Activated CD4-positive, alpha-beta T cell treated with anti-CD3 and anti-CD28 coated beads for 36 hours (primary cell): ENCODE data around the gene PSMA7. TPM values are rescaled to one million over a fixed set of nuclear protein-coding genes. Genes with fewer than 3 reads are reported as not detected.

Source experiments
- ATAC-seq: fragments of 200-7000 bp; cut with Tn5 transposase; one replicate; pipeline ENCODE4 v1.10.0; 2021; ENCODE audit warnings: mild to moderate bottlenecking, moderate library complexity
- CTCF ChIA-PET: fragments of 350-600 bp; sonication (Branson Sonifier 250); formaldehyde crosslinking; loops from one replicate; lab custom pipeline; 2021; ENCODE audit warnings: antibody characterized with exemption; lab: Charles Lee
- POLR2A ChIA-PET: fragments of 350-600 bp; sonication (Branson Sonifier 250); formaldehyde crosslinking; loops from one replicate; lab custom pipeline; 2021; ENCODE audit warnings: antibody characterized with exemption, inconsistent platforms; lab: Charles Lee
- DNase-seq: peaks from one replicate; pipeline ENCODE4 v3.0.0-alpha.2; 2020
- H3K27ac Mint-ChIP-seq: one replicate; pipeline ENCODE4 v1.8.0; 2021; ENCODE audit warnings: mixed read lengths
- H3K27me3 Mint-ChIP-seq: one replicate; pipeline ENCODE4 v1.8.0; 2021; ENCODE audit warnings: mixed read lengths
- H3K36me3 Mint-ChIP-seq: one replicate; pipeline ENCODE4 v1.8.0; 2021; ENCODE audit warnings: low read depth, mixed read lengths
- H3K4me1 Mint-ChIP-seq: one replicate; pipeline ENCODE4 v1.8.0; 2021; ENCODE audit warnings: mixed read lengths
- H3K4me3 Mint-ChIP-seq: one replicate; pipeline ENCODE4 v1.8.0; 2021; ENCODE audit warnings: mild to moderate bottlenecking, moderate library complexity, mixed read lengths
- H3K9me3 Mint-ChIP-seq: one replicate; pipeline ENCODE4 v1.8.0; 2021; ENCODE audit warnings: low read depth, mixed read lengths
- intact Hi-C, 2 experiments: fragments of 100-400 bp; cut with DNase I in 1 of 2; cut with micrococcal nuclease in 1 of 2; formaldehyde crosslinking; loops; one replicate each; pipeline versions ENCODE4 v1.14.2 to v1.15.1; 2022 to 2024; cut with DNase I, micrococcal nuclease
- total RNA-seq, 2 experiments: library from RNA; stranded (reverse); gene quantifications; one replicate each; pipeline ENCODE4 v1.2.3, GENCODE V29; 2021

PSMA7 gene
- total RNA-seq, 2 experiments from 2014 or later: 208 to 296 TPM

DNA sequence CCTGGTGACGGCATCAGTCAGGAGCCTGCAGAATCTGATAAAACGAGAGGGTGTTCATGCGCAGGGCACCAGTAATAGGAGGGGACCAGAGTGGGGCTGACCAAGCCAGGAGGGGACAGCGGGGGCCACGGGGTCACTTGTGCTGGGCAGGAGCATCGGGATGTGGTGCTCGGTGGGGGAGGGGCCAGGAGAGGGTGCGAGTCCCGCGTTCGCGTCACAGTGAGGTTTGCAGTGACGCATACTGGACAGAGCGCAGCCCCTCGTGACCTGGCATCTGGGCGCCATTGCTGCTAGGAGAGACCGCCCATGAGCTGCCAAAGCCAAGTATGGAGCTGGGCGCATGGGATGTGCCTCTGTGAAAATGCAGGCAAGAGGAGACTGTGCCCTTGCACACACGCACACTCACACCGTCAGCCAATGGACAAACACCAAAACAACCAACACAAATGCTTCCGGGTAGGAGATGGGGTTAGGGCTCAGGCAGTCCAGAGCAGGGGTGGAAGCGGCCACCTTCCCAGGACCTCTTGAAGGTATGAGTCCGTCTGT, 25.8 kb upstream of the PSMA7 start:
- ATAC-seq (no peak), DNase-seq (no peak)
- Mint-ChIP-seq H3K27ac (no peak overlapping the region), H3K9me3 (no peaks in the 10 kb centered on the region), H3K4me3 (no peak overlapping the region), H3K27me3 (no peaks in the 10 kb centered on the region), H3K36me3 (peaks cover 21% of the 10 kb centered on the region), H3K4me1 (no peaks in the 10 kb centered on the region)
- CTCF ChIA-PET: interaction anchor here (0.7 kb wide), 1 partner anchor 38 kb away, joined by 3 read pairs; no protein-coding TSS in a partner anchor
- intact Hi-C loops: no loop called here
- POLR2A ChIA-PET: no interaction called here

DNA sequence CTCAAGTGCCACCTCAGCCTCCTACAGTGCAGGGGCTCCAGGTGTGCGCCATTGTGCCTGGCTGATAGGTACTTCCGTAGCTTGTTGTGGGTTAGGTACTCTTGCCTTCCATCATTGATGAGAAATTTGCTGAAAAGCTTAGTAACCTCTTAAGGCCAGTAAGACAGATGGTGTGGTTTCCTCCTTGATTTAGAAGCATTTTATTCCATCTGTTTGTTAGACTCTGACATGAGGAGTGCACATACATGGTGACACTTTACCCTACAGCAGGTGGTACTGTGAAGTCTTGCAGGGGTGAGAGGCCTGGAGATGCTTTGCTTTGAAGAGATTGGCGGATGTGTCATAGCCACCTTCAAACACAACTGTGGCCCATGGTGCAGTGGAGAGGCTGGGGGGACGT, 24.9 kb upstream of the PSMA7 start:
- Mint-ChIP-seq H3K27me3 (no peaks in the 10 kb centered on the region), H3K4me3 (no peak overlapping the region), H3K36me3 (peaks cover 20% of the 10 kb centered on the region), H3K4me1 (no peaks in the 10 kb centered on the region), H3K9me3 (no peaks in the 10 kb centered on the region), H3K27ac (no peak overlapping the region)
- no peak for ATAC-seq
- no peak for DNase-seq
- intact Hi-C loops: no loop called here
- POLR2A ChIA-PET: no interaction called here
- CTCF ChIA-PET: no interaction called here

DNA sequence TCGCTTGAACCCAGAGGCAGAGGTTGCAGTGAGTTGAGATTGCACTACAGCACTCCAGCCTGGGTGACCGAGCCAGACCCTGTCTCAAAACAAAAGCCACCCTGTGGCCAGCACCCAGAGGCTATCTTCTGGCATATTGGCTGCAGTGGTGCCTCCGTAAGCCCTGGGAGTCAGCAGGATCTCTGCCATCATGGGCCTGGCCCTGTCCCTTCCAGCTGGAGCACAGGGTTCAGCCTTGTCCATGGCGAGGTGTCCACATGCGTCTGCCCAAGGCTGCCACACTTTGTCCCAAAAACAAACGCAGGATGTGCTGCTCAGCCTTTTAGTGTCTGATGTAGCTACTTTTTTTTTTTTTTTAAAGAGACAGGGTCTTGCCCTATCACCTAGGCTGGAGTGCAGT, 24.3 kb upstream of the PSMA7 start:
- Mint-ChIP-seq H3K9me3 (no peaks in the 10 kb centered on the region), H3K4me1 (no peaks in the 10 kb centered on the region), H3K4me3 (no peak overlapping the region), H3K27me3 (no peaks in the 10 kb centered on the region), H3K36me3 (peaks cover 22% of the 10 kb centered on the region), H3K27ac (no peak overlapping the region)
- DNase-seq (no peak), ATAC-seq (no peak)
- POLR2A ChIA-PET: no interaction called here
- CTCF ChIA-PET: no interaction called here
- intact Hi-C loops: no loop called here

DNA sequence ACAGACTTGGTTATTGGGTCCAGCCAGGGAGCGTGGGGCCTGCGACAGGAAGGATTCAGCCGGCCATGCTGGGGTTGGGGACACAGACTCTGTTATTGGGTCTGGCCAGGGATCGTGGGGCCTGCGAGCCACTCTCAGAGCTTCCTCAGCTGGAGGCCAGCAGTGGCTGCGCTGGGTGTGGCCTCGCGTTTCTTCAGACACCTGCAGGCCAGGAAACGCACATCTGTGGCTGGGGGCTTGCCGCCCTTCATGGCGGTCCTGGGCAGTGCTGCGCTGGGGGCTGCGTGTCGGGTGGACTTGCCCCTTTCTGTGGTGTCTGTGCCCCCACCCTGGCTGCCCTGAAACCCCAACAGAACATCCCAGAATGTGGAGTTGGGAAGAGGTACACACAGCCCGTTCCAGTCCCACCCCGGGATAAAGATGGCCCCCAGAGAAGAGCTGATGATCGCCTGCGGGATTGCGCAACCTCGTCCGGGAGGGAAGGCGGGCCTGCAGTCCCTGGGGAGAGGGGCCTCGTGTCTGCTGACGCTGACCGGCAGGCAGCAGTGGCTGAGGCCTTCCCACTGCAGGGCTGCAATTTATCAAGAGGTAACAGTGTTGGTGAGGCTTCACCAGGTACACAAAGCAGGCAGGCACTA, 22.7 kb upstream of the PSMA7 start:
- no peaks in the 10 kb centered on the region for H3K4me1 Mint-ChIP-seq
- no peaks in the 10 kb centered on the region for H3K27me3 Mint-ChIP-seq
- ChIA-PET CTCF (no interaction called here), POLR2A (interaction anchor here (0.7 kb wide), 1 partner anchor 758 kb away, joined by 3 read pairs; no protein-coding TSS in a partner anchor)
- DNase-seq (no peak), ATAC-seq (no peak)
- H3K36me3 Mint-ChIP-seq: peaks cover 21% of the 10 kb centered on the region
- intact Hi-C loops: no loop called here
- no peak overlapping the region for H3K4me3 Mint-ChIP-seq
- H3K27ac Mint-ChIP-seq: no peak overlapping the region
- no peaks in the 10 kb centered on the region for H3K9me3 Mint-ChIP-seq

- Mint-ChIP-seq H3K27ac (no peak overlapping the region), H3K4me1 (no peaks in the 10 kb centered on the region), H3K36me3 (peaks cover 25% of the 10 kb centered on the region), H3K27me3 (no peaks in the 10 kb centered on the region), H3K9me3 (no peaks in the 10 kb centered on the region), H3K4me3 (no peak overlapping the region)
- intact Hi-C loops: no loop called here
- ChIA-PET CTCF (no interaction called here), POLR2A (interaction anchor here (0.7 kb wide), 1 partner anchor 757 kb away, joined by 3 read pairs; no protein-coding TSS in a partner anchor)
- ATAC-seq: no peak
- no peak for DNase-seq
Measured at GRCh38 chr20:62164879-62165761, 21.9 kb upstream of the PSMA7 start.

DNA sequence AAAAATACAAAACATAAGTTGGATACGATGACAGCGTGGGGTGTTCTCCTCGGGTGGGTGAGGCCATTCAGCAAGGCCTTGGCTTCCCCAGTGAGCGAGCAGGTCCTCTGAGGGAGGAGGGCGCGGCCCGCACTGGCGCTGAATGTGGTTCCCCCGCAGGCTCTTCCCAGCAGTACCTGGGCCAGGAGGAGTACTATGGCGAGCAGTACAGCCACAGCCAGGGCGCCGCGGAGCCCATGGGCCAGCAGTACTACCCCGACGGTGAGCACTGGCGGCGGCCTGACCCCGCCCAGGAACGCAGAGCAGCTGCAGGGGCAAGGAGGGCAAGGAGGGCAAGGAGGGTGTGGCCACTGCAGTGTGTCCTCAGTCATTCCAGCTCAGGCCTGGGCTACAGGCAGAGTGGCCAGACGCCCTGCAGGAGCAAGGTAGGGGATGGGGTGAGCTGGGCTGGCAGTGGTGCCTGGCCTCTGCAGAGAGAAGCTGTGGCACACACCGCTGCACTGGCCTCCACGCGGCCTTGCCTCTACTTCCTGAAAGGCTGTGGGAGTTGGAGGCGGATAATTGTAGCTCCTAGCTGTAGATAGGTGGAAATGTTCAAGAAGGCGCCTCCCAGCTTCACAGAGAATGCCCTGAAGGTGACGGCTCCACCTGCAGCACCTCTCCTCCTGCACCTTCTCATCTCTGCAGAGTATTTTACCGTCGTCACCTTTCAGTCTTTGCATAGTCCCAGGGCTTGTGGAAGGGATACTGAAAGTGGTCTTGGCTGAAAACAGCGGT, 21.0 kb upstream of the PSMA7 start:
- peaks cover 29% of the 10 kb centered on the region for H3K36me3 Mint-ChIP-seq
- H3K4me1 Mint-ChIP-seq: peaks cover 7% of the 10 kb centered on the region
- ATAC-seq: no peak
- no peak overlapping the region for H3K4me3 Mint-ChIP-seq
- ChIA-PET POLR2A (no interaction called here), CTCF (no interaction called here)
- no peaks in the 10 kb centered on the region for H3K9me3 Mint-ChIP-seq
- DNase-seq: no peak
- H3K27ac Mint-ChIP-seq: no peak overlapping the region
- no peaks in the 10 kb centered on the region for H3K27me3 Mint-ChIP-seq
- intact Hi-C loops: no loop called here

- no peak overlapping the region for H3K4me3 Mint-ChIP-seq
- CTCF ChIA-PET: no interaction called here
Measured at GRCh38 chr20:62163485-62163865, 20.3 kb upstream of the PSMA7 start.

DNA sequence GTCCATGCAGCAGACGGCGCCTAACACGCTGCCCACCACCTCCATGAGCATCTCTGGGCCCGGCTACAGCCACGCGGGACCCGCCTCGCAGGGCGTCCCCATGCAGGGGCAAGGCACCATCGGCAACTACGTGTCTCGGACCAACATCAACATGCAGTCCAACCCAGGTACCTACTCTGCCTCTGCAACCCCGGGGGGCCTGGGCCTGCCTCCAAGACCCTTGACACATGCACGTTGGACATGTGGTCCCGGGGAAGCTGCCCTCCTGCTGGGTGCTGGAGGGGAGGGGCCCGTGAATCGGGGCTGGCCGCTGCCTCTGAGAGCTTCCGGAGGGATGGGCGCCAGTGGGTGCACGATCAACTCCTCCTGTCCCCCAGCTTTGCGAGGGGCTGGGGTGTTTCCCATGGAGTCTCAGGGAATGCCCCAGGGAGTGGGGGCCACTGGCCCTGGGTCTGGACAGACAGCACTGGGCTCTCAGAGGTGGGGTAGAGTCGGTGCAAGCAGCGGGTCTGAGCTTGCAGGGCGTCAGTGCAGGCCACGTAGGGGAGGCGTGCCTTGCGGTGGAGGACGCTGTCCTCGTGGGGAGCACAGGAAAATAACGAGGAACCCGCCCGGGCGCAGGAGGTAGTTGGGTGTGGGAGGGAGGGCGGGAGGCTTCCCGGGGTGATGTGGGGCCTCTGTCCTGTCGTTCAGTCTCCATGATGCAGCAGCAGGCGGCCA, 19.7 kb upstream of the PSMA7 start:
- ChIA-PET CTCF (no interaction called here), POLR2A (no interaction called here)
- peaks cover 24% of the 10 kb centered on the region for H3K36me3 Mint-ChIP-seq
- DNase-seq: no peak
- intact Hi-C loops: no loop called here
- H3K4me3 Mint-ChIP-seq: no peak overlapping the region
- no peak overlapping the region for H3K27ac Mint-ChIP-seq
- H3K9me3 Mint-ChIP-seq: no peaks in the 10 kb centered on the region
- no peak for ATAC-seq
- H3K4me1 Mint-ChIP-seq: peaks cover 7% of the 10 kb centered on the region
- H3K27me3 Mint-ChIP-seq: no peaks in the 10 kb centered on the region

More at GRCh38 chr20:62163485-62163865, 20.3 kb upstream of the PSMA7 start:
- no peak overlapping the region for H3K27ac Mint-ChIP-seq
- DNase-seq: no peak
- peaks cover 27% of the 10 kb centered on the region for H3K36me3 Mint-ChIP-seq
- no peaks in the 10 kb centered on the region for H3K27me3 Mint-ChIP-seq
- POLR2A ChIA-PET: no interaction called here
- H3K9me3 Mint-ChIP-seq: no peaks in the 10 kb centered on the region
- peaks cover 7% of the 10 kb centered on the region for H3K4me1 Mint-ChIP-seq
- intact Hi-C loops: no loop called here
- ATAC-seq: no peak

DNA sequence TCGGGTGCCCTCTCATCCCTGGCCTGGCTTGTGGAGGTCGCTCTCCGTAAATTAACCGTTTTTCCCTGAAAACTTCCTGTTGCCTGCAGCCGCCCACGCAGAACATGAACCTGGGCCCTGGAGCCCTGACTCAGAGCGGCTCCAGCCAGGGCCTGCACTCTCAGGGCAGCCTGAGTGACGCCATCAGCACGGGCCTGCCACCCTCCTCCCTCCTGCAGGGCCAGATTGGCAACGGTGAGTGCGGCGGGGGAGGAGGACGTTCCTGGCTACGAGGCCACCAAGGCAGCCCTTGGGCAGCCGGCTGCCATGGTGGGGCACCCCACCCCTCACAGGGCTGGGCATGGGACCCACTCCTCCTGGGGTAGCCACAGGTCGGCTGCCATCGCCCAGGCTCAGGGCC, 18.2 kb upstream of the PSMA7 start:
- intact Hi-C loops: no loop called here
- Mint-ChIP-seq H3K4me3 (no peak overlapping the region), H3K4me1 (peaks cover 11% of the 10 kb centered on the region), H3K9me3 (no peaks in the 10 kb centered on the region), H3K36me3 (peaks cover 23% of the 10 kb centered on the region), H3K27ac (no peak overlapping the region), H3K27me3 (no peaks in the 10 kb centered on the region)
- CTCF ChIA-PET: no interaction called here
- no peak for ATAC-seq
- DNase-seq: no peak
- POLR2A ChIA-PET: no interaction called here

DNA sequence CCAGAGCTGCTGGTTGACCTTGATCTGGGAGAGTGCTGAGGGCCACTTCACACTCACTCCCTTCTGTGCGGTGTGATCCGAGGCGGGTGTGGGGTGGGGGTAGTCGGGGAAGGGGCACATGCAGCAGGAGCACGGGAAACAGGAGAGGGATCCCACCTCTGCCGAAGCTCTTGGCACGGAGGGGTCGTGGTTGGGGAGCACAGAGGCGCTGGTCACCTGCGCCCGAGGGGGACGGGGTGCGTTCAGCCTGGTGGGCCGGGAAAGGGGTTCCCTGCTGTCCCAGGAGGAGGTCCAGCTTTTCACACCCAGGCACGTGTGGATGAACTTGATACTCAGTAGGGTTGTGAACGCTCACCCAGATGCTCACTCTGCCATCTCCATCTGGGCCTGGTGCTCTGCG, 17.7 kb upstream of the PSMA7 start:
- ATAC-seq (no peak), DNase-seq (no peak)
- Mint-ChIP-seq H3K27ac (no peak overlapping the region), H3K36me3 (peaks cover 18% of the 10 kb centered on the region), H3K27me3 (no peaks in the 10 kb centered on the region), H3K4me1 (peaks cover 15% of the 10 kb centered on the region), H3K9me3 (no peaks in the 10 kb centered on the region), H3K4me3 (no peak overlapping the region)
- POLR2A ChIA-PET: no interaction called here
- CTCF ChIA-PET: no interaction called here
- intact Hi-C loops: loop anchor here in 1 of 2 experiments (1.0 kb wide), 1 partner anchor 39 kb away; the partner anchor contains the start of gene LSM14B

DNA sequence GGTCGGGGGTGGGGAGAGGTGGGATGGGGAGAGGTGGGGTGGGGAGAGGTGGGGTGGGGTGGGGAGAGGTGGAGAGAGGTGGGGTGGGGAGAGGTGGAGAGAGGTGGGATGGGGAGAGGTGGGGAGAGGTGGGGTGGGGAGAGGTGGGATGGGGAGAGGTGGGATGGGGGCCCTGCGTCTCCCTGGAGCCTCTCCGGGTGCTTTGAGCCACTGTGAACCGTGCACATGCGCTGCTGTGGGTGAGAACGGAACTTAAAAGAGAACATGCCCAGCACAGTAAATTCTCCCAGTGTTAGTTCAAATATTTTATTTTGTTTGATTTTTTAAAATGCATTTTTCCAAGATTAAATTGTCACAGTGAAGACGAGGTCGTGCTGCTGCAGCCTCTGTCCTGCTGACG, 17.1 kb upstream of the PSMA7 start:
- no peak for ATAC-seq
- no peak overlapping the region for H3K27ac Mint-ChIP-seq
- H3K9me3 Mint-ChIP-seq: no peaks in the 10 kb centered on the region
- H3K4me1 Mint-ChIP-seq: peaks cover 15% of the 10 kb centered on the region
- no peaks in the 10 kb centered on the region for H3K27me3 Mint-ChIP-seq
- intact Hi-C loops: loop anchor here in 1 of 2 experiments (1.0 kb wide), 1 partner anchor 38 kb away; the partner anchor contains the start of gene LSM14B
- ChIA-PET POLR2A (no interaction called here), CTCF (no interaction called here)
- H3K36me3 Mint-ChIP-seq: peaks cover 13% of the 10 kb centered on the region
- no peak overlapping the region for H3K4me3 Mint-ChIP-seq
- no peak for DNase-seq
